Inflammatory macrophage treated with lipopolysaccharide for 4 hours (primary cell): ENCODE measurements around the gene SUSD1.

Experiments used
- DNase-seq: peaks from one replicate; pipeline ENCODE4 v3.0.0-alpha.2; 2020

Gene SUSD1

DNA sequence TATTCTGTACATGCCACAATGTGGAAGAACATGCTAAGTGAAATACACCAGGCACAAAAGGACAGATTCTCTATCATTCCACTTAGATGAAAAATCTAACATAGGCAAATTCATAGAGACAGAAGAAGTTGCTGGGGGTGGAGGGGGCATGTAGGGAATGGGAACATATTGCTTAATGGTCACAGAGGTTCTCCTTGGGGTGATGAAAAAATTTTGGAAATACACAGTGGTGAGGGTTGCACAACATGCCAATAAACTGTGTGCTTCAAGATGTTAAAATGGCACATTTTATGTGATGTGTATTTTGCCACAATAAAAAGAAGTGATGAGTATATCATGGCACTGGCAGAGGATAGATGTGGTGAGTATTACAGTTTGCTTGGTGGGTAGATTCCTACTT is 111.9 kb downstream of the SUSD1 start:
- peak; percentile 80 for DNase-seq

DNA sequence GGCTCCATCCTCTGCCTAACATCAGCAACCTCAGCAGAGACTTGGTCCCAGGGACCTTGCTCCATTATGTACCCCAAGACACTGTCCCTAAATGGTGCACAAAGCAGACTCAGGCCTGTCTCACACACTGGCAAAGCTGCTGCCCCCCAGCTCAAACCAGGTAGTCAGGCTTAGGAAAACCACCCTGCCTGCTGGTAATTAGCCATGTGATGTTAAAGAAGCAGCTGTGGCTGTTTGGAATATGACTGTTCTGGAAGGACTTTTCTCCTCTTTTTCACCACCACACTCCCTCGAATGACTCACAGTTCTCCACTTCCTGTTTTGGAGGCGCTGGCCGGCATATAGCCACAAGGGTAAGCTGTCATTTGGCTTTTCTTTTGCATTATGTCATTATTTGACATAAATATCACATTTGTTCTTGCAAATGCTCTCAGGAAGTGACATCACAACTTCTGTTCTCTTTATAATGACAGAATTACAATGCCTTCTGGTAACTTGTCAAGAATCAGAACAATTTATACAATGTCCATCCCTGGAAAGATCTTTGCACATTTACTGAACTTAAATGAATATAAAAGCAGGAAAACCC is 113.9 kb downstream of the SUSD1 start:
- peak; percentile 99 for DNase-seq

DNA sequence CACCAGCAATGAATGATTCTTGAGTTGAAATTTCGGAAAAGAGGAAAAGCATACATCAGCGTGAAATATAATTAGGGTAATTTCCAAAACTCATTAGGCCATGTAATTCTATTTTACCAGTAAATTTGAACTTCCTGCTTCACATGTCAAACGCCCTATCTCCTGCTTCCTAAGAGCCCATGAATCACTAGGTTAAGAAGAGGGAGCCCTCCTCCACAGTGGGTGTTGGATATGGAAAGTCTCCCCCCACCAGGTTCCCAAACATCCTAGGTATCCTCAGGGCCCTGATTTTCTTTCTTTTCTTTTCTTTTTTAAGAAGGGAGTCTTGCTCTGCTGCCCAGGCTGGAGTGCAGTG is 115.2 kb downstream of the SUSD1 start:
- DNase-seq: peak; percentile 59

DNA sequence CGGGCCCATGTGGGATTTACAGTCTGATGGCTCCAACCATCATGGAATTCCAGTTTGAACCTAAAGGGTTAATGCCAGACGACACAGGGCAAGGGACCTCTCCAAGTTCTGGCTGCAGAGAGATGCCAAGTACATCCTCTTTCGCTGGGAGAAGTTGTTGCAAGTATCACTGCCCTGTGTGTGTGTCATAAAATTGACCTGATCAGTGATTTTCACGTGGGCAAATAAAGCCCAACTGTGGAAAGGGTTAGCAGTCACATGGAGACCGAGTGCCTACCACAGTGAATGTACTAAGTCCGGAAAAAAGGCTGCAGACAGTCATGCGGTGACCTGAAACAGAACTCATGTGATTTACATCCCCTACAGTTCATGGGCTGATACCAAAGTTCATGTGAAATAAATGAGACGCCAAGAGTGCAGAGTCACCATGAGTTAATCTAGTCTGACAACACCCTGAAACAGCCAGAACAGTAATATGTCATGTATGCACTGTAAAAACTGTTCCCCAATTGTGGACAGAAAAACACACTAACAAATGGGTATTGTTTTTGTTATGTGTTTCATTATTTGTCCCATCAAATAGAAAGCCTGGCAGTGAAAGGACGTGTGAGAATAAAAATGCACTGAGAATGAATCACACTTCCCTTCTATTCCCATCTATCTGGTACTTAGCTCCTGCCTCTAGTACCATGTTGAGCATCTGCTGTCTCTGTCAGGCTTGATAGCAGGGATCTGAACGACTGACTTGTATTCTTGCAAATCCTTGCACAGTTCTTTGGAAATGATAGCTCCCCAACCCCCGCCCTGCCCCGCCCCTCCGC is 115.7 kb downstream of the SUSD1 start:
- DNase-seq: peak; percentile 99

DNA sequence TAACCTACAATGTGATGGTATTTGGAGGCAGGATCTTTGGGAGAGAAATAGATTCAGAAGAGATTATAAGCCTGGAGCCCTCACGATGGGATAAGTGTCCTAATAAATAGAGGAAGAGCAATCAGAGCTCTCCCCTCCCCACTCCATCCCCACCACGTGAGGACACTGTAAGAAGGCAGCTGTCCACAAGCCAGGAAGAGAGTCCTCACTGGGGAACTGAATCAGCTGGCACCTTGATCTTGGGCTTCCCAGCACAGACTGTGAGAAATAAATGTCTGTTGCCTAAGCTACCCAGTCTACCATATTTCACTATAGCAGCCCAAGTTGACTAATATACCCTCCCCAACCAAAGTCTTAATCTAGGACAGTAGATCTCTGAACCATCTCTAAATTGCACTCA is 118.1 kb downstream of the SUSD1 start:
- DNase-seq: peak; percentile 81

DNA sequence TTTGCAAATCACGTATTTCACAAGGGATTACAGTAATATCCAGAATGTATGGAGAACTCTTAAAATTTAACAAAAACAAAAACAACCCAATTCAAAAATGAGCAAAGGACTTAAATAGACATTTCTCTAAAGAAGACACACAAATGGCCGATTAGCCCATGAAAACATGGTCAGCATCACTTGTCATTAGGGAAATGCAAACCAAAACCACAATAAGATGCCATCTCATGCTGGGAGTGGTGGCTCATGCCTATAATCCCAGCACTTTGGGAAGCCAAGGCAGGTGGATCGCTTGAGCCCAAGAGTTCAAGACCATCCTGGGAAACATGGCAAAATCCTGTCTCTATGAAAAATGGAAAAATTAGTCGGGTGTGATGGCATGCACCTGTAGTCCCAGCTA is 120.2 kb downstream of the SUSD1 start:
- no peak for DNase-seq

DNA sequence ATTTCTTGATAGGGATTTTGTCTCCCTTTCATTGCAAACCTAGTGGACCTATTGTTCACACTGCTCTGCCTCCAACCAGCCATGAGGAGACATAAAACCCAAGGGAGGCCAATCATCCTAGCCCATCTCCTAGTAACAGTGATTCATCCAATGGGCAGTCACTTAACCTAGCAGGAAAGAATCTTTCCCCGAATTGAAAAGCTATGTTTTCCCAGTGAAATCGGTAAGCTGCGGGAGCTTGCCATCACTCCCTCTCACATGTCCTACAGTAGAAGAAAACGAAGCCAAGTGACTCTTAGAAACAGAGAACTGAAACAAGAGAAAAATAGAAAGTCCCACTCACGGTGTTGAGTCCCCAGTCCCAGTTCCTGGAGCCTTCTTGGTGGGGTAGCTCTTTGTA is 123.3 kb downstream of the SUSD1 start:
- DNase-seq: peak; percentile 55

DNA sequence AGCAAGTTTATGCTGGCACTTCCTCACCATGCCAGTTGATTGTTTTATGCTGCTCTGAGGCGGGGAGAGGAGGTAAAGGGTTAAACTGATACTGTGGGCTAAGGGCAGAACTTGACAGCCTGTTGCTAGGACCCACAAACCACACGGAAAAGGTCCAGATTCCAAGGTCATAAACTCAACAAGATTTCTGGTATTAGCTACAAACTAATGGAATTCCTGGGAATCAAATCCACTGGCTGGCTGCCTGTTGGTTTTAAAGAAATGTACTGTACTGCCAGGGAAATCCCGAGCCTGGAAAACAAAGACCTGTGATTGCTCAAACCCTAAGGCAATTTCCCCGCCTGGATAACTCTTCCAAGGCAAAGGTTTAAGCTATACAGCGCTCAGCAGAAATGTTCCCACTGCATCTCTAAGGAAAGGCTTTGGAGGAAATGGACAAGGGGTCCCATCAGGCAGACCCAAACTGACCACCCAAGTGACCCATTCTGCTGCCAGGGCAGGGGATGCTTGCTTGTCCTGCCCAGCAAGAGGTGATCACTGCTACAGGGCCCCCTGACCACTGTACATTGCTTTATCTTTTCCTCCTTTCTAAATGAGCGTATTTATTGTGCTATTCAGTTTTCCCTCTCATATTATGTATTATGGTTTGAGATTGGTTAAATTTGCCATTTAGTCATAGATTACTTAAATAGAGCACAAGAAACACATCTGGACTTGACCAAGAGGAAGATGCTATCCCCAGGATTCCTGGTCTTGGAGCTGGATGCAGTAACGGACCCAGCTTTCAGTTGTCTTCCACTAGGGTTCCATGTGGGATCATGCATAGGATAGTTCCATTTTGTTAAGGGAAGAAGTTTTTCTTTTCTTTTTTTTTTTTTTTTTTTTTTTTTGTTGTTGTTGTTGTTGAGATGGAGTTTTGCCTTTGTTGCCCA is 124.3 kb downstream of the SUSD1 start:
- DNase-seq: no peak

DNA sequence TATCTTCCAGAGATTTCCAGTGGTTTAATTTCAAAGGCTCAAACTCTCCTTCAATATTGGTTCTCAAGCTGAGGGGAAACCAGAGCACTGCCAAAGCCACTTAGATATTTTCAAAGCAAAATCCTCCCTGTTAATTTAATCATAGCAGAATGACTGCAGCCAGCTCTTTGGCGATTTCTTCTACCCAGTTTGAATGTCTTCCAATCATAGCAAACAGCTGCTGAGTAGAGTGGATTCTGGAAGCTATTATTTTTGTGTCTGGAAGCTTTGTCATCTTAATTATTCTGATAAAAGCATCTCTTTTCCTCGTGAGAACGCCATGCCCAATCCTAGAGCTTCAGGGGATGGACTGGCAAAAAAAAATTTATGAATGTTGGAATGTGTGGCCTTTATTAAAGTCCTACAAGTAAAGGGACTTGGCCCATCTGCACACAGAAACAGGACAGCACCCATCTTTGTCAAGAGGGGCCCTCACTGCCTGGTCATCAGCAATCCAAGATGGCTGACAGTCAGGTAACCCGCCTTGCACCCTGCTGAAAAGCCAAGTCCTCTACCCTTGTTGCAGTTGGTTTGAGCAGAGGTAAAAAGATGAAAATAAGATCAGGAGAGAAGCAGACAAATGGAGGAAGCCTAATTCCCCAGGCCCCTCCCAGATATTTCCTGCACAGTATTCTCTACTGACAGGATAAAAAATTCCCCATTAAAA is 125.1 kb downstream of the SUSD1 start:
- no peak for DNase-seq

DNA sequence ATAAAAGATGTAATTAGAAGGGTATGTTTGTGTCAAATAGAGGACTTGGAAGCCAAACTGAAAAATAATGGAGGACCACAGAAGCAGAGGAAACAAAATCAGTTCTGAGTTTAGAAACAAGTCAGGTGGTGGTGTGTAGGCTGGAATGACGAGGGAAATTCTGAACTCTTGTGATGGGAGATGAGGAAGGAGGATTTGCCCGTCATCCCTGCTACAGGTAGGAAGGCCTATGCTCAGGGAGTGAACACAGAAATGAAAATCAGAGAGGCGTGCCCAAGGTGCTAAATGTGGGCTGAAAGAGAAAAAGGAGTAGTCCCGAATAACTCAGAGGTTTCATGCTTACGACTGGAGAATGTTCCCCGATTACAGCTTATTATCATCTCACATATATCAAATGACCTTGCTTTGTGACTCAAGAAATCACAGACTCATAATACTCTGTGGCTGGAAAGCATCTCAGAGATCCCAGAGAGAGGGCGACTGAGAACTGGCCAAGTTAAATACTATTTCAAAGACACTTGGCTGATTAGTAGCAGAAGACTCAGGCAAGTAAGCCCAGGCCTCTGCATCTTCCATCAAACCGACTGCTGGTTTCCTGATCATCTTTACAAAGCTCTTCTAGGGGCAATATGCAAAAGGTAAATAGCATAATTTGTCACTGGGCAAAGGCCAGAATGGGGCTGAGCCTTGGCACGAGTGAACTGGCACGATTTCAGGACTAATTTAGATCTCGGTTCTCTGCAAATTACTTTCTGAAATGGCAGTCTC is 126.0 kb downstream of the SUSD1 start:
- no peak for DNase-seq

DNA sequence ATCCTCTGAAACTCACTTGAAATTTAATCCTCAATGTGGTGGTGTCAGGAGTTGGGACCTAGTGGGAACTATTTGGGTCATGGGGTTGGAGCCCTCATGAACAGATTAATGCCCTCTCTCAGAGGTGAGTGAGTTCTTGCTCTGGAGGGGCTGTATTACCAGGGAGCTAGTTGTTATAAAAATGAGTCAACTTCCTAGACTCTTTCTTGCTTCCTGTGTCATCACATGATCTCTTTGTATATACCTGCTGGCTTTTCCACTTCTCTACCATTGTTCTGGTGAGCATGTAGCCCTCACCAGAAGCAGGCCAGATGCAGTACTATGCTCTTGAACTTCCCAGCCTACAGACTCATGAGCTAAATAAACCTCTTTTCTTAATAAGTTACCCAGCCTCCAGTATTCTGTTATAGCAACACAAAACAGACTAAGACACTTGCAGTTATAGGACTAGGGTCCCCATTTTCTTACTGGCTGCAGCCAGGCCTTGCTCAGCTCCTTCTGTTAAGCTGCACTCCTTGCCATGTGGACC is 127.5 kb downstream of the SUSD1 start:
- no peak for DNase-seq

DNA sequence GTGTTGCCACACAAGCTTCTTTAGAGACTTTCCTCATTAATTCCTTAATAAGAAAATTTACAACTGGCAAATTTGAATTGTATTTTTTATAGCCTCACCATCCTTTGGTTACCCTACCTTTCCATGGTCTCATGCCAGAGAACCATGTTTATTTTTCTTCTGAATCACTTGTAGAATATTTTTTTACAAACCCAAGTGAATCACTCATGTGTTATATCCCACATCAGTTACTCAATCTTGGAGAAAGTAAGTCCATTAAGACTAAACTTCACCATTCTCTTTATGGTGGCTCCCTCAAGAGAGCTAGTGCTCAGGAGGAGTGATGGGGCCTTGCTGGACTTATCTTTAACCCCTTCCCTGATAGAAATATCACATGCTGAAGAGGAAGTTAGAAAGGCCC is 128.9 kb downstream of the SUSD1 start:
- DNase-seq: peak; percentile 46

DNA sequence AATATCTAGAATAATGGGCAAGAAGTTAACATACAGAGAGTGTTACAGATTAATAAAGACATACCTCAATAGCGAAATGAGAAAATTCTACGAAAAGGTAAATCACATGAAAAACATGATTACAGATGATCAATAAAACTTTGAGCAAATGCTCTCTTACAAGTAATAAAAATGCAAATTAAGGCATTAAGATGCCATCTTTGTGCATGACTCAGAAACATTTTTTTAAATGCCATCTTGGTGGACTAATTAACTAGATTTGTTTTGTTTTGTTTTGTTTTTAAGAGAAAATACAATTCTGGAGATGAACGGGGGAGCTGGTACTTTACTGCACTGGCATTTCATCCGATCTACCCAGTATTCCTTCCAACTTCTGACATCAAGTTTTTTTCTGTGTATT is 130.2 kb downstream of the SUSD1 start:
- no peak for DNase-seq

DNA sequence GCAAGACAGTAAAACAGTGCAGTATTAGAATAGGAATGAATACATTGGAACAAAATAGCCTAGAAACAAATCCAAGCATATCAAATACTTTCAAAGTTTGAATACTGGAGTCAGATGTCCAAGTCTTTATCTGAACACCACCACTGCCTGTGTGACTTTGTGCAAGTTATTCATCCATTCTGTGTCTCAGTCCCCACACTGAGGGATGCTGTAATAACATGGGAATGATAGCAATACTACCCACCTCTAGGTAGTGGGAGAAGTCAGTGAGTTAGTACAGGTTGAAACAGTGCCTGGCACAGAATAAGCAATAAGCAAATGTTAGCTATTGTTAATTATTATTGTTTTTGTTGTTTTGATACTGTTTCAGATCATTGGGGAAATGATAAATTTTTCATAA is 130.9 kb downstream of the SUSD1 start:
- DNase-seq: no peak

DNA sequence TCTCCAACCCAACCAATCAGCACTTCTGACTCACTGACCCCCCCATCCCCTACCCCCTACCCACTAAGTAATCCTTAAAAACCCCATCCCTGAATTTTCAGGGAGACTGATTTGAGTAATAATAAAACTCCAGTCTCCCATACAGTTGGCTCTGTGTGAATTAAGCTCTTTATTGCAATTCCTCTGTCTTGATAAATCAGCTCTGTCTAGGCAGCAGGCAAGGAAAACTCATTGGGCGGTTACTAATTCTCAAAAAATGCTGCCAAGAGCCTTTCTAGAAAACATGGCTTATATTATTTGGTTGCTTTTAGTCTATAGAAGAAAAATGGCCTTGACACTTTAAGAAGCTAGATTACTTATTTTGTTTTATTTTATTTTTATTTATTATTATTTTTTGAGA is 131.7 kb downstream of the SUSD1 start:
- no peak for DNase-seq

DNA sequence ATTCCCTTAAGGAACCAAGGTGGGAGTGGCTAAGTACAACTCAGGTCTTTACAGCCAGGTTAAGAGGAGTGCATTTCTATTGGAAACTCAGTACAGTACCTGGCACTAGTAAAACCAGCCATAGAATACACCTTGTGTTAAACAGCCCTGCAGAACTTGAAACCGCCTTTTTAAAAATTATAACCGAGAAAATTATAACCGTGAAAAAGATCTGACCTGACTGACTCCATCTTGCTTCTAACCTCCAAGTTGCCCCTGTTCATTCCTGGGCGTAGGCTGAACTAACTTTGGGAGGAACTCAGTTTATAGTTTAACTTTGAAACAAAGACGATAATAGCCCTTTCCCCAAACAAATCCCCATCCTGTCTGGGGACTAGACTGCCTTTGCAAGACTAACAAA is 132.3 kb downstream of the SUSD1 start:
- DNase-seq: no peak

DNA sequence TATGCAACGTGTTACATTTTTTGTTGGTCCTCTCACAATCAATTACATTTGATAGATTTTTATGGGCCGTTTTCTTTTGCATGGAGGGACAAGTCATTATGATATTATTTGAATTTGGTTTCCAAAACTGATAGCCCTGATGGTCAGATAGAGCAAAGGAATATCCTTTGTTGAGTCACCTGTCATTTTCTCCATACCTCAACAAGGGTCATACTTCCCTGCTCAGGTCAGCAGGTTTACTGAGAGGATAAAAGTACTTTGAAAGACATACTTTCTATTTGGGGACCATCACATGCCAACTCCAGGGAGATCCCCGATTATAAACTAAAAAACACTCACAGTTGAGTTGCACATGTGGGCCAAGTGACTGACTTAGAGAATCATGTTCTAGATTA is 132.9 kb downstream of the SUSD1 start:
- no peak for DNase-seq

DNA sequence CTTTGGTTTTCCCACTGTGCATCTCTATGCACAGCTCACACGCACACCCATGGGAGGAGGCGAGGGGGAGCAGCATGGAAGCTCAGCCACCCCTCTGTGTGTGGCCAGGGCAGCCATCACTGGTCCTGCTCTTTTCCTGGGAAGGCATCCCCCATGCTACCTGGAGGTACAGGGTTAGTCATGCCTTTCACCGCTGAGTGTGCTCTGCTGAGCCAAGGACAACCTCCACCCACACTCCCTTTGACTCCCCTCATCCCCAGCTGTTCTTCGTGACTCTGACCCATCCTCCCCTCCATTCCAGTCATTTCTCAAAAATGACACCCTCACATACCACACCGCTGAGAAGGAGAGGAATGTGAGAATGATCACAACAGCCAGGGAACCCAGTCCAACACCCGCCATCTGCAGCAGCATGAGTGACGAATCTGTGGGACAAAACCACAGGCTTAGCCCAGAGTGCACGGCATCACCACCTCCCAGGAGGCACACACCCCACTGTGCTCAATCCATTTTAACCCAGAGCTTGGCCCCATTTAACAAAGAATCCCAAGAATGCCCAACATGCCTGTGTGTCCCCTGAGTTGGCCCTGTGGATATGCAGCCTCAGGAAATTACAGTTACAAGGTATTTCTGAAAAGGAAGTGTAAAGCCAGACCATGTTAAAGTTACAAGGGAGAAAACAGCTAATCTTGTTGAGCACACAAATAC is 133.4 kb downstream of the SUSD1 start:
- no peak for DNase-seq

DNA sequence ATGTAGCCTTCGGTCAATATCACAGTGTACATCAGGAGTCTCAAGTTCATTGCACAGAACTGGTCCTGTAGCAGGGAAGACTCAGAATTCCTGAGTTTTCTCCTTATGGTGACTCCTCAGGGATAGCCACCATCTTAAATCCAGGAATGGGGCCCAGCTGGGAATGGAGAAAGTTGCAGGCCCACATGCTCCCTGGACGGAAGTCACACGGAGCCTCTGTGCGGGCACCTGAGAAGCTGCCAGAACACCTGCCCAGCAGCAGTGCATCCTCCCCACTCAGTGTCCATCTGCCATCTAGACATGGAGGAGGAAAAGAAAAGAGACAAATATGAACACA is 133.9 kb downstream of the SUSD1 start:
- DNase-seq: no peak

DNA sequence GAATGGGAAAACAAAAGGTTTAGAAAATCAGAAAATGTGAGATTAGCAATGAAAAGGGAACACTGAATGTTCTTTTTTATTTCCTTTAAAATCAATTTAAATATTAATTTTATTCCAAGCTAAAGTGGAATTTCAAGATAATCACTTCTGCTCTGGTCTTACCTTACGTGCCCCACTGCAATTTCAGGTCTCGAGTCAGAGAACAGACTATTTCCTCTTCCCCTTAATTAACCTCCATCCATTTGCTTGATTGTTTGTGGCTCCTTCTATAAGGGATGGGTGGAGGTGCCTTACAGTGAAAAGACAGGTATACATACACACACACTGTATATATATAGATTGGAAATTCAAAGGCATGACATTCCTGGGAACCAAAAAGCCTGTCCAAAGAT is 137.1 kb downstream of the SUSD1 start:
- no peak for DNase-seq

DNA sequence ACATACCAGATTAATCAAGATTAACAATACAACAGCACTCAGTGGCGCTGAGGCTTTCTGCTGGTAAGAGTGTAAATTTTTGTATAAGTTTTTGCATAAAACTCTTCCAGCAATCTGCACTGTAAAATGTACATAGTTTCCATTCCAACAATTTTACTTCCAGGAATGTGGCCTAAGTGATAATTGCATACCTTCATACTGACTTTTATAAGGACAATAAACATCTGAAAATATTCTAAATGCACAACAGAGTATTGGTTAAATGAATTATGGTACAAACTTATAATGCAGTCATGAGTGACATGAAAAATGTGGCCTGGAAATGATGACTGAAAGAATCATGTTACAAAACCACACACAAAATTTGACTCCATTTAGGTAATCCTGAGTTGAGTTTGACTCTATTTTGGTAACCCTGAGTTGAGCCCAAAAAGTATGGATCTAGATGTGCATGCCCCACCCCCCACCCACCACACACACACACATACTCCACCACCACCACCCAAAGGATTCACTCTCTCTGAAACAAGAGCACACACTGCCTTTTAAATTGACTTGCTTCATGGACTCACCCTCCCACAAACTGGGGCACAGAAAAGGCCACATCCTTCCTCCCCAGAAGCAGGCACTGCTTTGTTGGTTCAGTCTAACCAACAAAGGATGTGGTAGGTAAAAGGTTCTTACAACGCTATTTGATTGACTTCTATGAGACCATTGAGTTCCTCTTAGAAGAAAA is 137.6 kb downstream of the SUSD1 start:
- peak; percentile 27 for DNase-seq
